H1 (cell line): ENCODE data around the gene PNMA1. TPM values are rescaled to one million over a fixed set of nuclear protein-coding genes. Genes with fewer than 3 reads are reported as not detected.
A peak's percentile ranks its signal among the peaks of the same experiment; 100 is the strongest.

Source experiments
- CTCF ChIA-PET: fragments of 300-600 bp; sonication (Branson Sonifier 250); formaldehyde crosslinking; loops from one replicate; lab custom pipeline; 2021; ENCODE audit not compliant: partially characterized antibody; lab: Charles Lee
- POLR2A ChIA-PET: fragments of 300-600 bp; sonication (Branson Sonifier 250); formaldehyde crosslinking; loops from one replicate; lab custom pipeline; 2021; ENCODE audit warnings: inconsistent platforms; ENCODE audit not compliant: partially characterized antibody; lab: Charles Lee
- DNase-seq, 2 experiments: peaks; one replicate each; pipeline versions ENCODE4 v3.0.0 to v3.0.0-alpha.2; 2010 to 2022; ENCODE audit warnings: low spot score in 2 of 2, low read depth in 1 of 2, mixed read lengths in 1 of 2
- FAIRE-seq: peaks from 2 replicates; lab custom pipeline; 2011; peaks lifted over from hg19 to GRCh38; lab: Jason Lieb, UNC
- H2AFZ ChIP-seq: 2 replicates; pipeline ENCODE4 v1.8.1; 2012; ENCODE audit warnings: low read length, inconsistent platforms
- H2AK5ac ChIP-seq: 2 replicates; pipeline ENCODE4 v1.6.1; 2013; ENCODE audit warnings: low read depth, low read length
- H2BK120ac ChIP-seq: replicated peaks from 2 replicates; pipeline ENCODE3; 2013; ENCODE audit warnings: low read depth, low read length, inconsistent platforms
- H2BK12ac ChIP-seq: 2 replicates; pipeline ENCODE4 v1.6.1; 2013; ENCODE audit warnings: low read depth, low read length
- H2BK15ac ChIP-seq: 2 replicates; pipeline ENCODE4 v1.6.1; 2013; ENCODE audit warnings: low read length
- H2BK20ac ChIP-seq: 2 replicates; pipeline ENCODE4 v1.6.1; 2013; ENCODE audit warnings: low read length
- H2BK5ac ChIP-seq: 2 replicates; pipeline ENCODE4 v1.6.1; 2013; ENCODE audit warnings: low read depth, low read length
- H3K14ac ChIP-seq: 2 replicates; pipeline ENCODE4 v1.6.1; 2013; ENCODE audit warnings: inconsistent platforms; ENCODE audit not compliant: insufficient read length
- H3K18ac ChIP-seq: 2 replicates; pipeline ENCODE4 v1.6.1; 2013; ENCODE audit warnings: low read length; ENCODE audit errors: extremely low read depth
- H3K23ac ChIP-seq: 2 replicates; pipeline ENCODE4 v1.6.1; 2013; ENCODE audit warnings: inconsistent platforms; ENCODE audit not compliant: insufficient read length
- H3K23me2 ChIP-seq: 2 replicates; pipeline ENCODE4 v1.6.1; 2013; ENCODE audit warnings: low read depth, low read length
- H3K27ac ChIP-seq: 2 replicates; pipeline ENCODE4 v1.6.1; 2011; ENCODE audit warnings: low read depth, low read length, inconsistent platforms
- H3K27me3 ChIP-seq, 4 experiments: replicated peaks in 1 of 4; 1 replicate in 1 of 4; 2 replicates in 3 of 4; pipeline versions ENCODE4 v1.6.1 to v1.8.1; 2011 to 2013; ENCODE audit warnings: low read length in 3 of 4, mild to moderate bottlenecking in 3 of 4, inconsistent platforms in 2 of 4, mixed read lengths in 2 of 4, moderate library complexity in 1 of 4; ENCODE audit not compliant: control insufficient read depth in 3 of 4, insufficient read depth in 3 of 4; ENCODE audit errors: extremely low read depth in 1 of 4
- H3K36me3 ChIP-seq, 4 experiments: 2 replicates each; pipeline versions ENCODE4 v1.6.1 to v1.8.1; 2011 to 2013; ENCODE audit warnings: mild to moderate bottlenecking in 4 of 4, low read length in 3 of 4, moderate library complexity in 2 of 4, control low read depth in 1 of 4, inconsistent platforms in 1 of 4; ENCODE audit not compliant: insufficient read depth in 4 of 4, control insufficient read depth in 2 of 4
- H3K4ac ChIP-seq: replicated peaks from 2 replicates; pipeline ENCODE3; 2013; ENCODE audit warnings: low read length, low read depth, mixed read lengths, inconsistent platforms; ENCODE audit not compliant: insufficient read length
- H3K4me1 ChIP-seq, 4 experiments: replicated peaks in 1 of 4; 1 replicate in 1 of 4; 2 replicates in 3 of 4; pipeline versions ENCODE4 v1.6.1 to v1.8.1; 2011 to 2013; ENCODE audit warnings: low read length in 3 of 4, inconsistent platforms in 2 of 4, mixed read lengths in 1 of 4; ENCODE audit not compliant: insufficient read depth in 4 of 4, control insufficient read depth in 3 of 4
- H3K4me2 ChIP-seq, 2 experiments: 2 replicates each; pipeline versions ENCODE4 v1.6.1 to v1.8.1; 2011 to 2013; ENCODE audit warnings: low read depth in 2 of 2, low read length in 2 of 2, control low read depth in 1 of 2, inconsistent platforms in 1 of 2, mild to moderate bottlenecking in 1 of 2; ENCODE audit not compliant: insufficient read depth in 1 of 2
- H3K4me3 ChIP-seq, 4 experiments: fragments of 200-600, 300-600 bp in 1 of 4; sonication (generic), shearing (Covaris generic), sonication (Bioruptor Twin) in 1 of 4; 2 replicates each; pipeline versions ENCODE4 v1.5.1 to v1.8.1; 2011 to 2016; ENCODE audit warnings: low read length in 4 of 4, low read depth in 3 of 4, control low read depth in 2 of 4, inconsistent platforms in 2 of 4, mild to moderate bottlenecking in 2 of 4, mixed read lengths in 1 of 4, moderate library complexity in 1 of 4; ENCODE audit not compliant: insufficient read depth in 2 of 4; ENCODE audit errors: extremely low read depth in 1 of 4
- H3K56ac ChIP-seq: replicated peaks from 2 replicates; pipeline ENCODE3; 2013; ENCODE audit warnings: low read depth, mild to moderate bottlenecking, mixed read lengths, low read length, inconsistent platforms; ENCODE audit not compliant: insufficient read length
- H3K79me1 ChIP-seq: 2 replicates; pipeline ENCODE4 v1.6.1; 2013; ENCODE audit warnings: low read depth, low read length, control low read depth
- H3K79me2 ChIP-seq, 2 experiments: 2 replicates each; pipeline versions ENCODE4 v1.6.1 to v1.8.1; 2012 to 2013; ENCODE audit warnings: low read length in 2 of 2, mild to moderate bottlenecking in 2 of 2, inconsistent platforms in 1 of 2; ENCODE audit not compliant: insufficient read depth in 2 of 2, control insufficient read depth in 1 of 2
- H3K9ac ChIP-seq, 4 experiments: replicated peaks in 1 of 4; 1 replicate in 1 of 4; 2 replicates in 3 of 4; pipeline versions ENCODE4 v1.6.1 to v1.8.1; 2011 to 2013; ENCODE audit warnings: low read depth in 3 of 4, low read length in 3 of 4, control low read depth in 2 of 4, mild to moderate bottlenecking in 2 of 4, moderate library complexity in 2 of 4, inconsistent platforms in 1 of 4; ENCODE audit errors: extremely low read depth in 1 of 4
- H3K9me3 ChIP-seq, 2 experiments: 2 replicates each; pipeline versions ENCODE4 v1.6.1 to v1.8.1; 2012 to 2013; ENCODE audit warnings: mild to moderate bottlenecking in 2 of 2, moderate library complexity in 2 of 2, control low read depth in 1 of 2, inconsistent platforms in 1 of 2, low read depth in 1 of 2, low read length in 1 of 2, mixed read lengths in 1 of 2; ENCODE audit not compliant: insufficient read depth in 2 of 2
- H4K20me1 ChIP-seq, 2 experiments: replicated peaks in 1 of 2; 2 replicates each; pipeline versions ENCODE3 to v1.8.1; 2011 to 2013; ENCODE audit warnings: inconsistent platforms in 2 of 2, low read length in 2 of 2, mild to moderate bottlenecking in 1 of 2; ENCODE audit not compliant: insufficient read depth in 2 of 2, control insufficient read depth in 1 of 2
- H4K5ac ChIP-seq: 2 replicates; pipeline ENCODE4 v1.6.1; 2013; ENCODE audit warnings: low read length, low read depth, mixed read lengths, inconsistent platforms; ENCODE audit not compliant: insufficient read length
- H4K8ac ChIP-seq: 2 replicates; pipeline ENCODE4 v1.8.0; 2013; ENCODE audit warnings: mild to moderate bottlenecking, moderate library complexity, low read length, inconsistent platforms; ENCODE audit not compliant: insufficient read depth; ENCODE audit errors: extremely low read depth
- H4K91ac ChIP-seq: replicated peaks from 2 replicates; pipeline ENCODE3; 2013; ENCODE audit warnings: low read length, mixed read lengths, inconsistent platforms; ENCODE audit not compliant: insufficient read length
- CBX8 ChIP-seq: fragments of 300-800, 300-1000 bp; sonication (generic); IDR thresholded peaks from 2 replicates; pipeline ENCODE4 v1.7.1; 2016; ENCODE audit warnings: low read depth, low read length, borderline replicate concordance
- CTCF ChIP-seq, 3 experiments: IDR thresholded peaks; 1 replicate in 2 of 3; 2 replicates in 1 of 3; pipeline versions ENCODE4 v1.5.1 to v1.6.1; 2011; ENCODE audit warnings: low read length in 3 of 3, mild to moderate bottlenecking in 3 of 3, inconsistent platforms in 2 of 3, low read depth in 1 of 3, moderate library complexity in 1 of 3; ENCODE audit not compliant: insufficient read depth in 1 of 3; ENCODE audit errors: control extremely low read depth in 1 of 3
- NRF1 ChIP-seq: IDR thresholded peaks from 2 replicates; pipeline ENCODE4 v1.6.1; 2011; ENCODE audit warnings: mild to moderate bottlenecking, low read depth, low read length, improper control_type of control experiment
- POLR2AphosphoS5 ChIP-seq: IDR thresholded peaks from 2 replicates; pipeline ENCODE4 v1.6.1; 2011; ENCODE audit warnings: low read depth, low read length
- POU5F1 ChIP-seq: IDR thresholded peaks from 2 replicates; pipeline ENCODE4 v1.6.1; 2011; ENCODE audit warnings: low read depth, mild to moderate bottlenecking, low read length, moderate library complexity
- SAP30 ChIP-seq: fragments of 300-600 bp; sonication (generic); IDR thresholded peaks from 2 replicates; pipeline ENCODE4 v1.7.1; 2012; ENCODE audit warnings: low read length, moderate library complexity, mild to moderate bottlenecking, inconsistent platforms; ENCODE audit not compliant: insufficient read depth, insufficient replicate concordance
- SUZ12 ChIP-seq: fragments of 200-600 bp; sonication (generic); IDR thresholded peaks from 2 replicates; pipeline ENCODE4 v1.6.1; 2012; ENCODE audit warnings: mild to moderate bottlenecking, inconsistent platforms, low read length, moderate library complexity, mixed read lengths
- TEAD4 ChIP-seq: IDR thresholded peaks from 2 replicates; pipeline ENCODE4 v1.6.1; 2012; ENCODE audit warnings: low read depth, low read length, inconsistent platforms, mixed read lengths
- YY1 ChIP-seq: IDR thresholded peaks from 2 replicates; pipeline ENCODE4 v1.6.1; 2011; ENCODE audit warnings: low read depth, mild to moderate bottlenecking, low read length
- WGBS, 2 experiments: shearing (Covaris generic) in 1 of 2; methylation state at CpG; one replicate each; pipeline versions ENCODE4 v1.1.6 to v1.1.7; 2013 to 2015; ENCODE audit warnings: low lambda C conversion rate in 2 of 2, mixed read lengths in 2 of 2, inconsistent platforms in 1 of 2, low coverage in 1 of 2, missing lambda C conversion rate in 1 of 2; ENCODE audit not compliant: insufficient replicate concordance in 2 of 2, insufficient coverage in 1 of 2, insufficient read length in 1 of 2; ENCODE audit errors: extremely low coverage in 1 of 2, missing lambda C conversion rate in 1 of 2; 5-methylcytosine and 5-hydroxymethylcytosine counted together
- polyA plus RNA-seq, 7 experiments: library from polyadenylated mRNA; depleted of rRNA in 3 of 7; stranded (reverse) in 5 of 7; unstranded in 2 of 7; fragments of >200 nt in 5 of 7; fragments of 200-250 nt in 2 of 7; gene quantifications; 1 replicate in 5 of 7; 2 replicates in 1 of 7; 4 replicates in 1 of 7; pipeline versions ENCODE4 v1.2.1 to v1.2.3, GENCODE V29; 2011 to 2013; ENCODE audit warnings: missing spikeins in 2 of 7, mixed read lengths in 2 of 7
- total RNA-seq: library from RNA; stranded (reverse); fragmentation: NEBNext Ultra II Directional; extraction: Animal tissue kit (Norgen Biotek cat#: 25700); gene quantifications from 2 replicates; pipeline ENCODE4 v1.2.1, GENCODE V29; 2021

Gene PNMA1
- total and polyA plus RNA-seq, 2 of the 8 experiments (the other 6 are each of a cell fraction or from before 2014, with no cell fraction given), result 15.8 to 52.7 TPM

- no peak overlapping the region for H4K5ac ChIP-seq
- H3K79me2 ChIP-seq, result peaks cover 0 to 9% of the 10 kb centered on the region in 2 experiments; a peak in 1 of 4 replicates
- POLR2A ChIA-PET, result interaction anchor here (0.6 to 1.2 kb wide), 2 partner anchors 20 to 104 kb away, joined by 3 read pairs; no protein-coding TSS in a partner anchor
- no peak overlapping the region for H3K9ac ChIP-seq
- H2AFZ ChIP-seq, result no peak overlapping the region
- no peak overlapping the region for H4K91ac ChIP-seq
- FAIRE-seq (no peak), DNase-seq (no peak)
- no peak overlapping the region for H2AK5ac ChIP-seq
- no peak overlapping the region for H2BK15ac ChIP-seq
- no peak overlapping the region for H3K4me3 ChIP-seq
- CTCF ChIA-PET, result interaction anchor here (0.6 to 11.1 kb wide), 5 partner anchors 10 to 129 kb away, joined by 3 to 198 read pairs (median 58); a partner anchor contains a TSS
- no peaks in the 10 kb centered on the region for H3K23me2 ChIP-seq
- H2BK20ac ChIP-seq, result no peak overlapping the region
- WGBS, 2 experiments, result 93% methylated on average over 20 of the region's 22 CpGs; no CpG with 5 or more reads in 1 of the 2 experiments
- peaks cover 8% of the 10 kb centered on the region for H3K79me1 ChIP-seq
- H3K4me1 ChIP-seq, result peaks cover 4 to 34% (median 25%) of the 10 kb centered on the region in 4 experiments
- H3K27ac ChIP-seq, result no peak overlapping the region
- H2BK5ac ChIP-seq, result no peak overlapping the region
- peaks cover 6% of the 10 kb centered on the region in 2 experiments for H4K20me1 ChIP-seq
- no peaks in the 10 kb centered on the region for H3K9me3 ChIP-seq
- 0 out of 2 replicates have a peak overlapping the region, but pooled peaks have one; percentile 22 for H4K8ac ChIP-seq
- H3K4ac ChIP-seq, result no peak overlapping the region
- H3K4me2 ChIP-seq, result no peak overlapping the region
- peaks cover 0 to 11% (median 3%) of the 10 kb centered on the region in 4 experiments; a peak in 2 of 8 replicates for H3K36me3 ChIP-seq
- no peak overlapping the region for H3K56ac ChIP-seq
- H3K18ac ChIP-seq, result no peak overlapping the region
- no peak overlapping the region for H3K23ac ChIP-seq
- H2BK120ac ChIP-seq, result no peak overlapping the region
- no peaks in the 10 kb centered on the region for H3K27me3 ChIP-seq
- H3K14ac ChIP-seq, result no peak overlapping the region
- H2BK12ac ChIP-seq, result no peak overlapping the region
- no peak for TF ChIP-seq NRF1
- TF ChIP-seq TEAD4, result no peak
- TF ChIP-seq SAP30, result no peak
- TF ChIP-seq CBX8, result no peak
- TF ChIP-seq POU5F1, result no peak
- no peak for TF ChIP-seq POLR2AphosphoS5
- TF ChIP-seq YY1, result no peak
- no peak for TF ChIP-seq CTCF (IDR thresholded peaks at IDR 0.05; ENCODE audit: control extremely low read depth in 1 of 3, insufficient read depth in 1 of 3, low read depth in 1 of 3, low read length in 3 of 3)
- no peak for TF ChIP-seq SUZ12
These were observed 24.5 kb upstream of the PNMA1 start for GRCh38 chr14:73738518-73739173.
